GM18520 (cell line): ENCODE data around the gene NAP1L1.

Experiments used
- ATAC-seq: cut with Tn5 transposase; IDR thresholded peaks from one replicate; pipeline ENCODE4 v1.9.1; 2021; ENCODE audit not compliant: unreplicated experiment

Gene NAP1L1

GRCh38 chr12:76023069-76023690 is 61.3 kb downstream of the NAP1L1 start:
- ATAC-seq = no peak

DNA sequence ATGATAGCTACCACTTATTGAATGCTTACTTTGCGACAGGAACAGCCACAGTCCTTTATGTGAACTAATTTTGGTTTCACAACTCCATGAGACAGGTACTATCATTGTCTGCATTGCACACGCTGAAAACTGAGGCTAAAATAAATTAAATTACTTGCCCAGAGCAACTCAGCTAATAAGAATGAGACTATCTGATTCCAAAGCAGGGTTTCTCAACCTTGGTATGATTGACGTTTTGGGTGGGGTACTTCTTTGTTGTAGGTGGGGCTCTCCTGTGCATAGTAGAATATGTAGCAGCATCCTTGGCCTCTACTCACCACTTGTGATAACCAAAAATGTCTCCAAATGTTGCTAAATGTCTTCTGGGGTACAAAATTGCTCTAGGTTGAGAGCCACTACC is 62.0 kb downstream of the NAP1L1 start:
- no peak for ATAC-seq

- no peak for ATAC-seq
These were observed 63.5 kb downstream of the NAP1L1 start for GRCh38 chr12:76020731-76021672.

DNA sequence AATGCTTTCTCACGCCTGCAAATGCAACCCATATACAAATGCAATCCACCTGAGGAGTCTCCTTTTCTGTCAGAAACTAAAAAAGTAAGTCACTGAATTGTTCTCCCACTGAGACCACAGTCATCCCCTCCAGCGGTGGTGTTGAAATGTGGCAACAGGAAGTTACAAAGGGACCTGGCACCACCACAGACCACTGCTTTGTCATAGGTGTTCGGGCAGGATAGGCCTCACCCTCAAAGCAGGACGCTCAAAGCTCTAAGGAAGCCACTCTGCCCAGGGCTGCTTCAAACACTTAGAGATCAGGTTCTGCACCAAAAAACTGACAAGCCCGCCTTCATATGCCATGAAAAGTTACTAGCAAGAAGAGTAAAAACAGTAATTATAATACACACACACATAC is 64.2 kb downstream of the NAP1L1 start:
- no peak for ATAC-seq

GRCh38 chr12:76018672-76019071 is 65.8 kb downstream of the NAP1L1 start:
- no peak for ATAC-seq

DNA sequence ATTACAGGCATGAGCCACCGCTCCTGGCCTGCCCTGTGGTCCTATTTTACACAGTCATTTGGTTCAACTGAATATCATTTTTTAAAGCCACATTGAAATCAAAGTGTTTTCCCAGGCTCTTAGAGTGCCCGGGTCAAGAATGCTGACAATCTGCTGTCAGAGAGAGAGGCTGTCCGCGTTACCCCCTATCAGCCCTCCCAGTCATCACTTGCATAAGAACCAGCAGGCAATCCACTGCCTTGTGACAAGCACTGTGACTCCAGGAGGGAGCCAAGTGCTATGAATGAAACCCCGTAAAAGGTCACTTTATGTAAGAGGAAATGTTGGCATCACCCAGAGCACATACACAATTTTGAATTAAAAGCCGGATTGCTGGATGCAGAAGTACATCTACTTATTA is 66.4 kb downstream of the NAP1L1 start:
- ATAC-seq = no peak

DNA sequence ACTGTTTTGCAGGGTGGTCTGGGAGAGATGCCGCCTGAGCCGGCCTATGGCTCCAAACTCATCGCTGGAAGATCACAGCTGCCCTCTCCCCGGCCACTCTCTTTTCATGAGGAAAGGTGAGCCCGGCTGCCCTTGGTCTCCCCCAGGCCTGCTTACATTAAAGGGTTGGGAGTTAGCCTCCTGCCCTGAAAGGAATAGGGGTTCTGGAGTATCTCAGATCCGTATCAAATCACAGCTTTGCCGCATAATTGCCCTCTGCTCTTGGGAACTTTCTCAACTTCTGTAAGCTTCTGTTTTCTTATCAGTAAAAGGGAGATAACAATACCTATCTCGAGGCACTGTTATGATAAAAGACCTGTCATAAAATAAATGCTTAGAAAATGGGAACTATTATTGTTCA is 70.5 kb downstream of the NAP1L1 start:
- ATAC-seq = no peak

DNA sequence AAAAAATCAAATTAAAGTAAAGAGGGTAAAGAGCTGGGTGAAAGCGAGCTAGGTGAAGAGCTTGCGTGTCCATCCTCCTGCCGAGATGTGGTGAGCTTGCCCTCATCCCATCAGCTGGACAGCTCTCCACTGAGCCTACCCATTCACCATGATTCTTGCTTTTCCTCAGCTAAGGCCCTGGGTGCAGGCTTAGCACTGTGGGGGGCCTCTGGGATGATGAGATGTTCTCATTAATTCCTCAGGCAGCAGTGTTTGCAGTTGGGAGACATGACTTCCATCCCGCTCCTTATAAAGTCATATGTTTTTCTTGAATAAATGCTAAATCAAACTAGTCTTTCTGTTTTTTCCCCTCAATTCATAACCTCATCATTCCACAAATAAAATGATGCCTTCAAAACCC is 70.9 kb downstream of the NAP1L1 start:
- no peak for ATAC-seq

DNA sequence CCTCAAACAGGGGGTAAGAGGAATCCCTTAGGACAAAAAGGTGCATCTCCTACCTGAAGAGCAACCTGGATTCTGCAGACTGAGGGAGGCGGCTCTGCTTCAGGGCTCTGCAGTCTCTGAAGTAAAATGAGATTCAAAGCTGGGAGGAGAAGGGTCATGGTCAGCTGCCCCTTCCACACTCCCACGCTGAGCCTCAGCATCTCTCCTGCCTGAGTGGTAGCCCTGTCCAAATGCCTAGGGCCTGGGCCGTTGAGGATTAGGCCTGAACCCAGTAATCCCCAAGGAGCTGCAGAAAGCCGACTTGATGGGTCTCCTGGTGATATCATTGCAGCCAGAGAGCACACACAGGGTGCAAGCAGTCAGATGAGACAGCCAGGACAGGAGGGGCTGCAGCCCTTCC is 71.8 kb downstream of the NAP1L1 start:
- ATAC-seq = no peak

DNA sequence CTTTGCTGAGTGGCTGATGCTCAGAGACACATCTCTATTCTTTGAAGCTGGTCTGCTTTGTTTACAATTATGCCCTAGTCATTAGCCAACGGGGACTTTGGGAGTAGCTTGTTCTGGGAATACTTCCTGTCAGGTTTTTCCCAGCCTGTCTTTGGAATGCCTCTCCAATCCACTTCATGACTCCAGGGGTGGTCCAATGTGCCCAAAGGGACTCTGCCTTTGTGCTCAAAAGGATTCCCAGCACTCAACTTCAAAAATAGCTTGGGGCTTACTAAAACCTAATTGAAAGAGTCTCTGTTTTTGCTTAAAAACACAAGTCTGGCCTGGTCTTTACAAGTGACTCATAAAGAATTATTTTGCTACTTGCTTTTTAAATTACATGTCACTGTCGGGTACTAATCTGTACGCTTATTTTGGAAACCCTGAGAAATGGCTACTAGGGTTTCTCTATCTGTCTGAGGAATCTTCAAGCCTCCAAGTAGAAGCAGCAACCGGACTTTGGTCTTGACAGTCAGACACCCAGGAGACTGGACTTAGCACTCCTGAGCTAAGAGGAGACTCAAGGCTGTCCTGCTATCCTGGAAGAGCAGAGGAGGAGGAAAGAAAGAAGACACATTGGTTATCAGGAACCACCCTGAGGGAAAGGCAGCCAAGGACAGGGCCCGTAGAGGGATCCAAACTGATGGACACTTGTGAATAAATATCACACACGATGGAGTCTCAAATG is 73.6 kb downstream of the NAP1L1 start:
- no peak for ATAC-seq

- ATAC-seq = no peak
These were observed 76.1 kb downstream of the NAP1L1 start for GRCh38 chr12:76008428-76008827.

DNA sequence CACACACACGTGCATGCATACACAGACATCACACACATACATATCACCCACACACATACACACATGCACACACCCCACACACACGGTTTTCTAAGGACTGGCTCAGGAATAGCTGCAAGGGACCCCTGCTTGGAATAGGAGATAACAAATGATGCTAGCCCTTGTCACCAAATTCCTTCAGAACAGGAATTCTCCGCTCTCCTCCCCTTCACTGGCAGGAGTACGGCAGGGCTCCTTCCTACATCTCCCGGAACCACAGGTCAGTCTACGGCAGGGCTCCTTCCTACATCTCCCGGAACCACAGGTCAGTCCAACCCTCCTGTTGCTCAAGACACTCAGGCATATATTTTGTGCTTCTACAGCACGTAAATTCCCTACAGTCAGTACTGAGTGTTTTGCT is 76.8 kb downstream of the NAP1L1 start:
- ATAC-seq = no peak

GRCh38 chr12:76006028-76006925 is 78.2 kb downstream of the NAP1L1 start:
- ATAC-seq = no peak

DNA sequence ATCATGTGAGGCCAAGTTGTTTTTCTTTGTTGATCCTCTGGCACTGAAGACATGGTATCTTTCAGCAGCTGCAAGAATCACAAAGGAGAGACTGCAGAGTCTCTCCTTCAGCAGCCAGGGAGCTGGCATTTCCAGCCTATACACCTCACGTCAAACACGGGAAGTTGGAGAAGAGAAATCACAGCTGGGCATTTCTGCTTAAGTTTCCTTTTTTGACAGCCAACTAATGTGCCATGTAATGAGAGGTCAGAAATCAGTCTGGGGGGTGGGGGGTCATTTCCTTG is 81.2 kb downstream of the NAP1L1 start:
- no peak for ATAC-seq

GRCh38 chr12:76002598-76003354 is 81.7 kb downstream of the NAP1L1 start:
- no peak for ATAC-seq

DNA sequence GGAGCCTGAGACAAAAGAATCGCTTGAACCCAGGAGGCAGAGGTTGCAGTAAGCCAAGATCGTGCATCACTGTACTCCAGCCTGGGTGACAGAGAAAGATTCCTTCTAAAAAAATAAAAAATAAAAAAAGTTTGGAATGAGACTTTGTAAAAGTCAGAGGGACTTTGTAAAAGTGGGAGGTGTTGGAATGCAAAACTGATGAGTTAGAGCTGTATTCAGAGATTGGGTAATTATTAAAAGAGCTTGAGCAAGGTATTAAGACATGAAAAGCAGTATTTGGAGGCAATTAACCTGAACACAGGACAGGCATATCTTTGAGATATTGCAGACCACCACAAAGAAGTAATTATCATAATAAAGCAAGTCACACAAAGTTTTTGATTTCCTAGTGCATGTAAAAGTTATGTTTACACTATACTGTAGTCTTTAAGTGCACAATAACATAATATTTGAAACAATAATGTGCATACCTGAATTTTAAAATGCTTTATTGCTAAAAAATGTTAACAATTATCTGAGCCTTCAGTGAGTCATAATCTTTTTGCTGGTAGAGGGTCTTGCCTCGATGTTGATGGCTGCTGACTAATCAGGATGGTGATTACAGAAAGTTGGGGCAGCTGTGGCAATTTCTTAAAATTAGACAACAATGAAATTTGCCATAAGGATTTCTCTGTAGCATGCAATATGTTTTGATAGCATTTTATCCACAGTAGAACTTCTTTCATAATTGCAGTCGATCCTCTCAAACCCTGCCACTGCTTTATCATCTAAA is 86.0 kb downstream of the NAP1L1 start:
- ATAC-seq = no peak

- no peak for ATAC-seq
These were observed 86.8 kb downstream of the NAP1L1 start for GRCh38 chr12:75997658-75998057.

DNA sequence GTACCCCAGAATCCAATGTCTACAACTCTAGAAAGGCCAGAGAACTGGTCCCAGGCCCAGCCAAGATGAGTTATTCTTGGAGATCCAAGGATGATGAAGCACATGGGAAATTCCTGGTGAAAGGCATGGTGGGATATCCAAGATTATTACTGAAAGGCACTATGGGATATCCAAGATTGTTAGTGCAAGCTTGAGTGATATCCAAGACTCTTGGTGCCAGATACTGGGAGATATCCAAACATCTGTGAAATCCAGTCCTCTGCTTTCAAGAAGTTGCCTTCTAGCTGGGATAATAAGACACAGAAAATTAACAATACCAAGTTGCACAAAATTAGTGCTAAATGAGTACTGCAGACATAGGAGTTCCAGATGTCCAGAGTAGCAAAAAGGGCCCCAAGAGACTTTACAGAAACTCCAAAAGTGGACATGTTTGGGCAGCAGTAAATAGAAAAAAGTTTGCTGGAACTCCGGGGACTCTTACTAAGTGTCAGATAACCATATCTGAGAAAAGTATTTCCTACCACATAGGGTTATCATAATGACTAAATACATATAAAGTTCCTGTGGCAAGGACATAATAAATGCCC is 87.5 kb downstream of the NAP1L1 start:
- no peak for ATAC-seq

DNA sequence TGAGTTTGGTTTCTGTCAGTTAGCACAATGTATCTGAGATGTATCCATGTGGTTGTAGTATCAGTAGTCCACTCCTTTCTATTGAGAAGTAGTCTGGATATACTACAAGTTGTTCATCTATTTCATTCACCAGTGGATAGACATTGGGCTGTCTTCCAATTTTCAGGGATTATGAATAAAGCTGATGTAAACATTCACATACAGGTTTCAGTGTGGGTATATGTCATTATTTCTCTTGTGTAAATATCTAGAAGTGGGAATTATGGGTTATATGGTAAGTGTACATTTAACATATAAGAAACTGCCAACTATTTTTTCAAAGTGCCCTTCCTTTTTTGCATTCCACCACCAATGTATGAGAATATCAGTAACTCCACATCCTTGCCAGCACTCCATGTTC is 88.8 kb downstream of the NAP1L1 start:
- ATAC-seq = no peak
